Esophagus squamous epithelium (tissue), 5 donors: Measurements from ENCODE around the gene KSR2. TPM values are rescaled to one million over a fixed set of nuclear protein-coding genes. Genes with fewer than 3 reads are reported as not detected.

Source experiments
- DNase-seq: peaks from one replicate; lab custom pipeline; 2025; lab: John Stamatoyannopoulos, UW
- H3K27ac ChIP-seq, 4 donors: fragments of 200-600 bp; sonication (generic); one replicate each; pipeline ENCODE4 v1.5.1; 2016 to 2019; ENCODE audit warnings: mild to moderate bottlenecking in 1 of 4
- H3K27me3 ChIP-seq, 4 donors: fragments of 200-600 bp; sonication (generic); 1 replicate in 3 of 4; 2 replicates in 1 of 4; pipeline versions ENCODE4 v1.5.1 to v1.6.0; 2017 to 2021; ENCODE audit warnings: antibody characterized with exemption in 1 of 4
- H3K36me3 ChIP-seq, 3 donors: fragments of 200-600 bp; sonication (generic); one replicate each; pipeline ENCODE4 v1.5.1; 2016 to 2019
- H3K4me1 ChIP-seq, 3 donors: fragments of 200-600 bp; sonication (generic); one replicate each; pipeline ENCODE4 v1.5.1; 2017 to 2019
- H3K4me3 ChIP-seq, 4 donors: fragments of 200-600 bp; sonication (generic); 1 replicate in 3 of 4; 2 replicates in 1 of 4; pipeline ENCODE4 v1.5.1; 2016 to 2019; ENCODE audit warnings: mild to moderate bottlenecking in 2 of 4, moderate library complexity in 1 of 4
- H3K9me3 ChIP-seq, 3 donors: fragments of 200-600 bp; sonication (generic); one replicate each; pipeline ENCODE4 v1.5.1; 2016 to 2019
- POLR2A ChIP-seq, 4 donors: fragments of 450-650 bp; IDR thresholded peaks; one replicate each; pipeline ENCODE4 v1.6.1; 2017; ENCODE audit warnings: antibody characterized with exemption in 4 of 4, mild to moderate bottlenecking in 4 of 4, moderate library complexity in 3 of 4
- WGBS, 2 donors: methylation state at CpG; one replicate each; pipeline ENCODE4 v1.1.5; 2018; 5-methylcytosine and 5-hydroxymethylcytosine counted together
- intact Hi-C: fragments of 100-400 bp; cut with DNase I; formaldehyde crosslinking; loops from one replicate; pipeline ENCODE4 v1.15.0; 2022
- total RNA-seq, 4 donors: library from RNA; depleted of rRNA; stranded (reverse); fragments of >200 nt; gene quantifications; one replicate each; pipeline ENCODE4 v1.1.0, GENCODE V29; 2016
- TF ChIP-seq, protein P1 (sequence below), 6 experiments: fragments of 450-650 bp in 4 of 6; fragments of 200-600 bp in 2 of 6; sonication (generic) in 2 of 6; IDR thresholded peaks; one replicate each; pipeline ENCODE4 v1.5.1; 2016 to 2019; ENCODE audit warnings: antibody characterized with exemption in 6 of 6, mild to moderate bottlenecking in 4 of 6, moderate library complexity in 4 of 6
- donor health status: DM: yes; HTN: yes; CAD: no.

Gene KSR2
- total RNA-seq, 4 donors from 2014 or later, result under 0.01 to 0.13 (median 0.03) TPM

DNA sequence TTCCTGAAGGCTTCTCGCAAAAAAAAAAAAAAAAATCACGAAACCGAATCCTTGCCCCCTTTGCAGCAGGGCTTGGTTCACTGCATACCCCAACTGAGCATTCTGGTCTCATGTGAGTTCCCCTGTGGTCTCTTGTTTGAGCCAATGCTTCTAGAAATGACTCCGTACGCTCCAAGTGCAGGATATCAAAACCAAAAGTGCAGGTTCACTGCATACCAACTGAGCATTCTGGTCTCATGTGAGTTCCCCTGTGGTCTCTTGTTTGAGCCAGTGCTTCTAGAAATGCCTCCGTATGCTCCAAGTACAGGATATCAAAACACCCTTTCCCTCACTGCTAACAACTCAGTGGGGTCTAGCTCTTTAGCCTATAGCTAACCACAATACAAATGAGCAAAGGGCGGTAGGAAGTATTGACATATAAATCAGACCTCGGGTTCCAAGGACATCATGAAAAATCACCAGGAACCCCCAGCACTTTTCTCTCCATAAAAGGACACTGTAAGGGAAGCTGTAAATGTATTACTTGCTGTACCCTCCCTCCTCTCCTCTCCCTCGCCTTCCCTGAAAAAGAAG is 401.1 kb downstream of the KSR2 start:
- Histone ChIP-seq H3K27ac (no peak overlapping the region), H3K4me1 (no peaks in the 10 kb centered on the region), H3K27me3 (peaks cover 0 to 19% (median 0%) of the 10 kb centered on the region in 4 donors), H3K9me3 (no peaks in the 10 kb centered on the region), H3K4me3 (no peak overlapping the region), H3K36me3 (no peaks in the 10 kb centered on the region)
- WGBS, 2 donors, result 64 to 77% methylated on average over 9 of the region's 9 CpGs
- intact Hi-C loops, result no loop called here
- TF ChIP-seq POLR2A (IDR thresholded peaks at IDR 0.05), result no peak
- TF ChIP-seq, protein P1, sequence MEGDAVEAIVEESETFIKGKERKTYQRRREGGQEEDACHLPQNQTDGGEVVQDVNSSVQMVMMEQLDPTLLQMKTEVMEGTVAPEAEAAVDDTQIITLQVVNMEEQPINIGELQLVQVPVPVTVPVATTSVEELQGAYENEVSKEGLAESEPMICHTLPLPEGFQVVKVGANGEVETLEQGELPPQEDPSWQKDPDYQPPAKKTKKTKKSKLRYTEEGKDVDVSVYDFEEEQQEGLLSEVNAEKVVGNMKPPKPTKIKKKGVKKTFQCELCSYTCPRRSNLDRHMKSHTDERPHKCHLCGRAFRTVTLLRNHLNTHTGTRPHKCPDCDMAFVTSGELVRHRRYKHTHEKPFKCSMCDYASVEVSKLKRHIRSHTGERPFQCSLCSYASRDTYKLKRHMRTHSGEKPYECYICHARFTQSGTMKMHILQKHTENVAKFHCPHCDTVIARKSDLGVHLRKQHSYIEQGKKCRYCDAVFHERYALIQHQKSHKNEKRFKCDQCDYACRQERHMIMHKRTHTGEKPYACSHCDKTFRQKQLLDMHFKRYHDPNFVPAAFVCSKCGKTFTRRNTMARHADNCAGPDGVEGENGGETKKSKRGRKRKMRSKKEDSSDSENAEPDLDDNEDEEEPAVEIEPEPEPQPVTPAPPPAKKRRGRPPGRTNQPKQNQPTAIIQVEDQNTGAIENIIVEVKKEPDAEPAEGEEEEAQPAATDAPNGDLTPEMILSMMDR (IDR thresholded peaks at IDR 0.05), result no peak
- DNase-seq, result no peak

- Histone ChIP-seq H3K9me3 (no peaks in the 10 kb centered on the region), H3K27ac (no peak overlapping the region), H3K4me3 (no peak overlapping the region), H3K36me3 (no peaks in the 10 kb centered on the region), H3K4me1 (no peaks in the 10 kb centered on the region), H3K27me3 (peaks cover 0 to 11% (median 0%) of the 10 kb centered on the region in 4 donors)
- no peak for TF ChIP-seq POLR2A (IDR thresholded peaks at IDR 0.05)
- TF ChIP-seq, protein P1 (IDR thresholded peaks at IDR 0.05), result no peak
- WGBS, 2 donors, result 63 to 68% methylated on average over 9 of the region's 9 CpGs
- intact Hi-C loops, result no loop called here
- DNase-seq, result no peak
These were observed 403.9 kb downstream of the KSR2 start for GRCh38 chr12:117564881-117565280.

- intact Hi-C loops, result no loop called here
- Histone ChIP-seq H3K9me3 (no peaks in the 10 kb centered on the region), H3K4me3 (no peak overlapping the region), H3K27me3 (peaks cover 0 to 11% (median 0%) of the 10 kb centered on the region in 4 donors), H3K27ac (no peak overlapping the region), H3K36me3 (no peaks in the 10 kb centered on the region), H3K4me1 (no peaks in the 10 kb centered on the region)
- no peak for DNase-seq
- no peak for TF ChIP-seq POLR2A (IDR thresholded peaks at IDR 0.05)
- 45 to 46% methylated on average over 2 of the region's 2 CpGs for WGBS, 2 donors
These were observed 405.1 kb downstream of the KSR2 start for GRCh38 chr12:117563706-117564105.

DNA sequence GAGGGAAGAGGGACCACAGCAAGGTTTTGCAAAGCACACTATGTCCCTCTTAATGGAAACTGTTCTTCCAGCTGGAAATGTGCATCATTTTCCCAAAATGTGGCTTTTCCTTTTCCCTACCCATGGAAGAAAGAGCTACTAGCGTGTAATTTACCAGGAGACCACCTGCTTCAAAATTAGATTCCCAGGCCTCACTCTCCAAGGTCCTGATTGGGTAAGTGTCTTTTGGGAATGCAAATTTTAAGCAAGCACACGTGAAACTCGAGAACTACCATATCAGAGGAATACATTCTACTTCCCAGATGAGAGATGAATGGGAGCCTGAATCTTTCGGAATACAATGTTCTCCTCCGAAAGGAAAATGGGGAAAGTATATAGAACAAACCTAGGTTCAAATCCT is 405.8 kb downstream of the KSR2 start:
- H3K4me1 ChIP-seq, result no peaks in the 10 kb centered on the region
- WGBS, 2 donors, result 71 to 78% methylated on average over 5 of the region's 5 CpGs
- no peaks in the 10 kb centered on the region for H3K36me3 ChIP-seq
- TF ChIP-seq POLR2A (IDR thresholded peaks at IDR 0.05), result no peak
- TF ChIP-seq, protein P1 (IDR thresholded peaks at IDR 0.05), result no peak
- no peak overlapping the region for H3K27ac ChIP-seq
- no peak for DNase-seq
- no peaks in the 10 kb centered on the region for H3K9me3 ChIP-seq
- peaks cover 0 to 11% (median 0%) of the 10 kb centered on the region in 4 donors for H3K27me3 ChIP-seq
- intact Hi-C loops, result no loop called here
- no peak overlapping the region for H3K4me3 ChIP-seq

DNA sequence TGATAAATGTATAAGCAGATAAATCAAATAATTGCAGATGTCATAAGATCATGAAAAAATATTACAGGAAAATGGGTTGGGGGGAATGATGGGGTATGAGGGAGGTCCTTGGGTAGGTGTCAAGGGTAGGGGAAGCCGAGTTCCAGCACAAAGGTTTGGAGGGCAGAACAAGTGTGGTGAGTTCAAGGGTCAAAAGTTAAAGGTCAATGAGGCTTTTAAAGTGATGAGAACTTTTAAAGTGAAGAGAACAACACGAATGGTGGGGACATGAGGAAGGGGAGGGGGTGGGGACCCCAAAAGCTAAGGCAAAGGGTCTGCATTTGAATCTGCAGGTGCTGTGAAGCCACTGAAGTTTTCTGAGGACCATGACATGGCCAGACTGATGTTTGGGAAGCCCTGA is 406.8 kb downstream of the KSR2 start:
- no peak overlapping the region for H3K4me3 ChIP-seq
- no peaks in the 10 kb centered on the region for H3K9me3 ChIP-seq
- H3K27ac ChIP-seq, result no peak overlapping the region
- intact Hi-C loops, result no loop called here
- H3K36me3 ChIP-seq, result no peaks in the 10 kb centered on the region
- TF ChIP-seq POLR2A (IDR thresholded peaks at IDR 0.05), result no peak
- TF ChIP-seq, protein P1 (IDR thresholded peaks at IDR 0.05), result no peak
- WGBS, 2 donors, result 47 to 72% methylated on average over 2 of the region's 2 CpGs
- peaks cover 0 to 3% (median 0%) of the 10 kb centered on the region in 4 donors for H3K27me3 ChIP-seq
- no peaks in the 10 kb centered on the region for H3K4me1 ChIP-seq
- DNase-seq, result no peak

GRCh38 chr12:117559978-117560377 is 408.8 kb downstream of the KSR2 start:
- intact Hi-C loops, result no loop called here
- H3K36me3 ChIP-seq, result no peaks in the 10 kb centered on the region
- H3K27me3 ChIP-seq, result no peaks in the 10 kb centered on the region
- H3K4me3 ChIP-seq, result no peak overlapping the region
- TF ChIP-seq POLR2A (IDR thresholded peaks at IDR 0.05), result no peak
- TF ChIP-seq, protein P1 (IDR thresholded peaks at IDR 0.05), result no peak
- H3K4me1 ChIP-seq, result no peaks in the 10 kb centered on the region
- no peak for DNase-seq
- H3K9me3 ChIP-seq, result no peaks in the 10 kb centered on the region
- H3K27ac ChIP-seq, result no peak overlapping the region
